ENCODE results near the gene MRPL17.

- TF ChIP-seq POLR2A (IDR thresholded peaks at IDR 0.05) (no peak), CTCF (IDR thresholded peaks at IDR 0.05) (no peak)
Measured at GRCh38 chr11:6638429-6638828, 44.7 kb downstream of the MRPL17 start.
